Ecto neural progenitor cell (in vitro differentiated cells): ENCODE measurements around the gene KCNQ1.

ENCODE experiments used
- DNase-seq: peaks from one replicate; pipeline ENCODE4 v3.0.0-alpha.2; 2018; ENCODE audit warnings: low spot score

Gene KCNQ1

GRCh38 chr11:2461253-2461955 is 16.6 kb downstream of the KCNQ1 start:
- peak; percentile 47 for DNase-seq

GRCh38 chr11:2461956-2462542 is 17.2 kb downstream of the KCNQ1 start:
- DNase-seq, result no peak

GRCh38 chr11:2462543-2462985 is 17.8 kb downstream of the KCNQ1 start:
- DNase-seq, result no peak

GRCh38 chr11:2462986-2463765 is 18.4 kb downstream of the KCNQ1 start:
- no peak for DNase-seq

GRCh38 chr11:2463766-2464277 is 19.0 kb downstream of the KCNQ1 start:
- DNase-seq, result no peak

- no peak for DNase-seq
Measured at GRCh38 chr11:2464451-2465165, 19.8 kb downstream of the KCNQ1 start.

- DNase-seq, result no peak
Measured at GRCh38 chr11:2465202-2466068, 20.6 kb downstream of the KCNQ1 start.

- DNase-seq, result no peak
Measured at GRCh38 chr11:2466069-2466801, 21.4 kb downstream of the KCNQ1 start.

GRCh38 chr11:2466869-2467694 is 22.3 kb downstream of the KCNQ1 start:
- no peak for DNase-seq

- DNase-seq, result no peak
Measured at GRCh38 chr11:2467695-2468055, 22.9 kb downstream of the KCNQ1 start.

- DNase-seq, result no peak
Measured at GRCh38 chr11:2468363-2469235, 23.8 kb downstream of the KCNQ1 start.

- no peak for DNase-seq
Measured at GRCh38 chr11:2470495-2470894, 25.7 kb downstream of the KCNQ1 start.

GRCh38 chr11:2471048-2471803 is 26.4 kb downstream of the KCNQ1 start:
- no peak for DNase-seq

GRCh38 chr11:2471804-2472096 is 26.9 kb downstream of the KCNQ1 start:
- DNase-seq, result no peak

GRCh38 chr11:2472428-2473186 is 27.8 kb downstream of the KCNQ1 start:
- DNase-seq, result no peak

- no peak for DNase-seq
Measured at GRCh38 chr11:2473361-2474058, 28.7 kb downstream of the KCNQ1 start.
